NCI-H146 (cell line): ENCODE data around the gene BTBD10.

Source experiments
- DNase-seq: peaks from one replicate; lab custom pipeline; 2025; lab: John Stamatoyannopoulos, UW

The BTBD10 gene

DNA sequence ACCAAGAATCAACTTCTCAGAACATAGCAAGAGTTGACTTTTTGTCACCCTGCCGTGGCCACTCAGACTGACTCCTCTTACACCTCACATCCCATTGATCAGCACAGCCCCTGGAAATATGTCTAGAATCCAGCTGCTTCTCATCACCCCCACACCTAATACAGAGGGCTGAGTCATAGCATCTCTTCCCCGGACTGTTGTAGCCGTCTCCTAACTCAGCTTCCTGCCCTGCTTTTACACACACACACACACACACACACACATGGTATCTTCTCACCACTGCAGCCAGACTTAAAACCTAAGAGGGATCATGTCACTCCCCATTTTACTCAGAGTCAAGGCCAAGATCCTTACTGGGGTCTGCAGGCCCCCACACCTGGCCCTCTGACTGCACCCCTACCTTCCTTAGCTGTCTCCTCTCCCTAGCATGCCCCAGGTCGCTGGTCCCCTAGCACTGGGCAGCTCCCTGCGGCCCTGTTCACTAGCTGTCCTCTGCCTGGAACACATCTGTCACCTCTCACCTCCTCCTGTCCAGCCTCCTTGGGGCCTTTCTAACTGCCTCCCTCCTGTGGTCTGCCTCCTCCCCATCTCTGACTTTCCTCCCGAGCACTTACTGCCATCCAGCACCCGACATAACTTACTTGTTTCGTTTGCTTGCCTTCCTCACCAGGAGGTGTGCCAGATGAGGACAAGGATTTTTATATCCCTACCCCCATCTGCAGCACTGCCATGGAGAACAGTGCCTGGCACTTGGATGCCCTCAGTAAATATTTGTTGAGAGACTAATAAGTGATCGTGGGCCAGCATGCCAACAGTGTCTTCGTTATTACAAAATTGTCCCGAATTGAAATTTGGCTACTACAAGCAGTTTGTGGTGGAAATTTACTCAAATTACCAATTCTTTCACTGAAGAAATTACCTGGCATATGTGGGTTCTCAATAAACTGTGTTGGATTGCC lies 123.5 kb downstream of the BTBD10 start:
- DNase-seq: no peak

DNA sequence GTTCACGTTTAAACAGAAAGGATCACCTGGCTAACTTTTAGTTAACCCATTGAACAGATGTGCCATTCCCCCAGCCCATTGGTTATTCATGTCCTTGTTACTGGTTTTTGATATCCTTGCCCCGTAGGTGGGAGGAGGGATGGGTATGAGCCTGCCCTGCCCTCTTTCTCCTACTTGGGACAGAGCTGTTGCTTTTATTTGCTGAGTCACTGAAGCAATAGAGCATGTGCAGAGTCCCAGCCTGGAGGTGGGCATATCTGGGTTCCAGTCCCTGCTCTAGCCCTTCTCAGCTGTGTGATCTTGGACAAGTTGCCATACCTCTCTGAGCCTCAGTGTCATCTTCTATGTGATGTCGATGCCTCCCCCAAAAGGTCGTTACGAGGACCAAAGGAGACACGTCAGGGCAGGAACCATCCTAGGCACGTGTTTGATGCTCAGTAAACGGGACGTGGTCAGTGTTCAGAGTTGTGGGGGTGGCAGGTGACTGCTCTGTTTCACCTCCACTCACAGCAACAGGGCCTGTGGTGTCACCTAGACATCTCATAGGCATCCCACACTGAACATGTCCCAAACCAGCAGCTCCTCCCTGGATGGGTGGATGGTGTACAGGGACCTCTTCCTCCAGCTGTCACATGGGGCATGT lies 124.5 kb downstream of the BTBD10 start:
- no peak for DNase-seq

DNA sequence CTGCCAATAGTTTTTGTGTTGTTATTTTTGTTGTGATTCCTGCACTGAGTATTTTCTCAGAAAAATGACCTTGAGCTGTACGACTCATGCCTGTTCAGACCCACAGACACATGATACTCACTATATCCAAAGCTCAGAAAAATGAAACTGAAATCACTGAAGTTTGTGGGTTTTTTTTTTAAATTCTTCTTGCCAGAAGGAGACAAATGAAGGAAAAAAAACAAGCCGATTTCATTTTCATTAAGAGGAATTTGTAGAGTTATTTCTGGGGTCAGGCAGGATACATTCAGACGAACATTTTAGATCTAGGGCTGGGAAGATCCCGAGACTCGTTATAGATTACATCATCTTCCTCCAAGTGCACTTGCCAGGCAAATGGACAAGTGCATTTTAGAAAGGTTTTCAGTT lies 125.0 kb downstream of the BTBD10 start:
- no peak for DNase-seq
